ENCODE data around the gene RPL6. TPM values are rescaled to one million over a fixed set of nuclear protein-coding genes. Genes with fewer than 3 reads are reported as not detected.

Gene RPL6
- total and polyA plus RNA-seq, 9 of the 15 experiments (the other 6 are each of a cell fraction or from before 2014, with no cell fraction given) = 1,519 to 3,103 (median 2,396) TPM

GRCh38 chr12:112409064-112409905 is at the start of gene RPL6 (continued):
- TF ChIP-seq ZNF592 (IDR thresholded peaks at IDR 0.05) (0 out of 2 replicates have a peak, but pooled peaks have one; percentile 23), NEUROD1 (IDR thresholded peaks at IDR 0.05; ENCODE audit: borderline replicate concordance, low read depth, low read length, partially characterized antibody) (peak; percentile 11), SMAD3 (CRISPR knock-in tag; conservative IDR thresholded peaks at IDR 0.05) (no peak), GTF2F1 (IDR thresholded peaks at IDR 0.05; ENCODE audit: low read depth, low read length) (peak; percentile 93), MCM3 (IDR thresholded peaks at IDR 0.05) (no peak), JUND (IDR thresholded peaks at IDR 0.05; ENCODE audit: borderline replicate concordance, low read depth, low read length) (no peak), JUND (tag; IDR thresholded peaks at IDR 0.05; ENCODE audit: borderline replicate concordance, low read depth, low read length) (peak; percentile 56; the same call in 1 of the 3 replicates), PYGO2 (tag; IDR thresholded peaks at IDR 0.05) (no peak), PRMT5 (CRISPR knock-in tag; IDR thresholded peaks at IDR 0.05) (no peak), NR3C1 (CRISPR knock-in tag; IDR thresholded peaks at IDR 0.05) (no peak), MITF (IDR thresholded peaks at IDR 0.05) (no peak)
- TF ChIP-seq, protein P1, sequence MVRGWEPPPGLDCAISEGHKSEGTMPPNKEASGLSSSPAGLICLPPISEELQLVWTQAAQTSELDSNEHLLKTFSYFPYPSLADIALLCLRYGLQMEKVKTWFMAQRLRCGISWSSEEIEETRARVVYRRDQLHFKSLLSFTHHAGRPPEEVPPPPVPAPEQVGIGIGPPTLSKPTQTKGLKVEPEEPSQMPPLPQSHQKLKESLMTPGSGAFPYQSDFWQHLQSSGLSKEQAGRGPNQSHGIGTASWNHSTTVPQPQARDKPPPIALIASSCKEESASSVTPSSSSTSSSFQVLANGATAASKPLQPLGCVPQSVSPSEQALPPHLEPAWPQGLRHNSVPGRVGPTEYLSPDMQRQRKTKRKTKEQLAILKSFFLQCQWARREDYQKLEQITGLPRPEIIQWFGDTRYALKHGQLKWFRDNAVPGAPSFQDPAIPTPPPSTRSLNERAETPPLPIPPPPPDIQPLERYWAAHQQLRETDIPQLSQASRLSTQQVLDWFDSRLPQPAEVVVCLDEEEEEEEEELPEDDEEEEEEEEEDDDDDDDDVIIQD (CRISPR knock-in tag; IDR thresholded peaks at IDR 0.05) = no peak
- TF ChIP-seq, protein P2, sequence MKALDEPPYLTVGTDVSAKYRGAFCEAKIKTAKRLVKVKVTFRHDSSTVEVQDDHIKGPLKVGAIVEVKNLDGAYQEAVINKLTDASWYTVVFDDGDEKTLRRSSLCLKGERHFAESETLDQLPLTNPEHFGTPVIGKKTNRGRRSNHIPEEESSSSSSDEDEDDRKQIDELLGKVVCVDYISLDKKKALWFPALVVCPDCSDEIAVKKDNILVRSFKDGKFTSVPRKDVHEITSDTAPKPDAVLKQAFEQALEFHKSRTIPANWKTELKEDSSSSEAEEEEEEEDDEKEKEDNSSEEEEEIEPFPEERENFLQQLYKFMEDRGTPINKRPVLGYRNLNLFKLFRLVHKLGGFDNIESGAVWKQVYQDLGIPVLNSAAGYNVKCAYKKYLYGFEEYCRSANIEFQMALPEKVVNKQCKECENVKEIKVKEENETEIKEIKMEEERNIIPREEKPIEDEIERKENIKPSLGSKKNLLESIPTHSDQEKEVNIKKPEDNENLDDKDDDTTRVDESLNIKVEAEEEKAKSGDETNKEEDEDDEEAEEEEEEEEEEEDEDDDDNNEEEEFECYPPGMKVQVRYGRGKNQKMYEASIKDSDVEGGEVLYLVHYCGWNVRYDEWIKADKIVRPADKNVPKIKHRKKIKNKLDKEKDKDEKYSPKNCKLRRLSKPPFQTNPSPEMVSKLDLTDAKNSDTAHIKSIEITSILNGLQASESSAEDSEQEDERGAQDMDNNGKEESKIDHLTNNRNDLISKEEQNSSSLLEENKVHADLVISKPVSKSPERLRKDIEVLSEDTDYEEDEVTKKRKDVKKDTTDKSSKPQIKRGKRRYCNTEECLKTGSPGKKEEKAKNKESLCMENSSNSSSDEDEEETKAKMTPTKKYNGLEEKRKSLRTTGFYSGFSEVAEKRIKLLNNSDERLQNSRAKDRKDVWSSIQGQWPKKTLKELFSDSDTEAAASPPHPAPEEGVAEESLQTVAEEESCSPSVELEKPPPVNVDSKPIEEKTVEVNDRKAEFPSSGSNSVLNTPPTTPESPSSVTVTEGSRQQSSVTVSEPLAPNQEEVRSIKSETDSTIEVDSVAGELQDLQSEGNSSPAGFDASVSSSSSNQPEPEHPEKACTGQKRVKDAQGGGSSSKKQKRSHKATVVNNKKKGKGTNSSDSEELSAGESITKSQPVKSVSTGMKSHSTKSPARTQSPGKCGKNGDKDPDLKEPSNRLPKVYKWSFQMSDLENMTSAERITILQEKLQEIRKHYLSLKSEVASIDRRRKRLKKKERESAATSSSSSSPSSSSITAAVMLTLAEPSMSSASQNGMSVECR (CRISPR knock-in tag; IDR thresholded peaks at IDR 0.05) = peak; percentile 87

Measured in K562 (cell line).